ENCODE data around the gene SLC51A. TPM values are rescaled to one million over a fixed set of nuclear protein-coding genes. Genes with fewer than 3 reads are reported as not detected.

SLC51A gene
- total and polyA plus RNA-seq, 2 donors (not counting 1 experiment from before 2014, with no cell fraction given), result not detected

DNA sequence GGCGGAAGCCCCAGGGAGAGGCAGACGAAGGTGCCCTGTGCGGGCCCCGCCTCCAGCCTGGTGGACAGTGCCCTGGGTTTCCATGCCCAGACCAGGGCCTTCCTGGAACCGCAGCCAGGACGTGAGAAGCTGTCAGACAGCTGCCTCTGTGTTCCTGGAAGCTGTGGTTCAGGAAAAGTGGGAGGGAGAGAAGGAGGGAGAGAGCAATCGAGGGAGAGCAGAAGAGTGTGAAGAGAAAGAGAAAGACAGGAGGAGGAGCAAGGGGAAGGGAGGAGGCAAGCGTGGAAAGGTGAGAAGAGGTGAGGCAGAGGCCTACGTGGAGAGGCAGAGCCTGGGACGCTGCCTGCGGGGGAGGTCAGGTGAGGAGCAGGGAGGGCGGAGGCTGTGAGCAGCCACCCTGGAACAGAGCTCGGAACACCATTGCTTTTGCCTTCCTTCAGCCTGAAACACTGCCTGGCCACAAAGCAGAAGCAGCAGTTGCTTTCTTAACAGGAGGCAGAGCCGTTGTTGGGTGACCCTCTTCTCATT lies 23.7 kb upstream of the SLC51A start:
- ATAC-seq (ENCODE audit: low read depth), result peak; percentile 35
- DNase-seq, result peak; percentile 73
- H3K9ac ChIP-seq (ENCODE audit: low read length), result peak overlapping the region; percentile 44

More for the DNA sequence above, 23.7 kb upstream of the SLC51A start:
- TF ChIP-seq EZH2 (IDR thresholded peaks at IDR 0.05; ENCODE audit: borderline replicate concordance, insufficient read depth, low read depth, low read length, poor library complexity, severe bottlenecking), result no peak
- no peak for TF ChIP-seq CTCF (IDR thresholded peaks at IDR 0.05)
- Histone ChIP-seq H3K4me1 (ENCODE audit: control insufficient read depth in 2 of 2, insufficient read depth in 2 of 2, low read length in 2 of 2) (peaks cover 37 to 63% of the 10 kb centered on the region in 2 donors), H2AFZ (ENCODE audit: insufficient read depth, low read depth, low read length, poor library complexity, severe bottlenecking) (peak overlapping the region; percentile 80), H3K4me3 (ENCODE audit: control extremely low read depth in 1 of 5, extremely low read depth in 1 of 5, insufficient read depth in 1 of 5, low read depth in 2 of 5, low read length in 4 of 5) (peak overlapping the region in 1 of 5 experiments; percentile 21), H3K9me3 (ENCODE audit: control extremely low read depth in 1 of 3, control insufficient read depth in 2 of 3, insufficient read depth in 1 of 3, low read length in 2 of 3) (no peaks in the 10 kb centered on the region), H3K79me2 (ENCODE audit: control insufficient read depth, insufficient read depth, low read length) (no peaks in the 10 kb centered on the region), H4K20me1 (ENCODE audit: control insufficient read depth, insufficient read depth, low read length, poor library complexity, severe bottlenecking) (no peaks in the 10 kb centered on the region), H3K27me3 (replicated peaks in 1 of 4; ENCODE audit: control extremely low read depth in 1 of 4, control insufficient read depth in 3 of 4, insufficient read depth in 4 of 4, low read length in 3 of 4) (no peaks in the 10 kb centered on the region), H3K36me3 (replicated peaks in 1 of 2; ENCODE audit: control extremely low read depth in 1 of 2, control insufficient read depth in 1 of 2, extremely low read depth in 1 of 2, insufficient read depth in 2 of 2, low read length in 1 of 2) (no peaks in the 10 kb centered on the region), H3K4me2 (replicated peaks; ENCODE audit: low read depth, low read length, poor library complexity, severe bottlenecking) (peak overlapping the region; percentile 65), H3K27ac (ENCODE audit: low read length in 2 of 2) (peak overlapping the region; percentile 91 to 94)
- peak overlapping the region; percentile 80 for H3K4me3 Mint-ChIP-seq
- CTCF ChIA-PET, result interaction anchor here (0.7 to 11.5 kb wide), 4 partner anchors 12 to 118 kb away, joined by 4 to 467 read pairs (median 4); no protein-coding TSS in a partner anchor
- H3K27ac Mint-ChIP-seq, result peak overlapping the region; percentile 98
- POLR2A ChIA-PET, result interaction anchor here (0.6 to 3.5 kb wide), 5 partner anchors 11 to 120 kb away, joined by 3 to 11 read pairs (median 7); no protein-coding TSS in a partner anchor
- intact Hi-C loops (cut with micrococcal nuclease), result loop anchor here (1.0 kb wide), 2 partner anchors 12 to 110 kb away; partner anchors contain the start of gene TFRC
- 35% methylated on average over 13 of the region's 14 CpGs for WGBS (ENCODE audit: insufficient coverage)
- H3K27me3 Mint-ChIP-seq, result no peaks in the 10 kb centered on the region
- peaks cover 38% of the 10 kb centered on the region for H3K4me1 Mint-ChIP-seq
- H3K9me3 Mint-ChIP-seq (ENCODE audit: insufficient read depth), result no peaks in the 10 kb centered on the region

Data from B cell (primary cell).